Activated naive CD4-positive, alpha-beta T cell (primary cell): ENCODE measurements around the gene EFHC1.

Experiments
- DNase-seq, 4 experiments: peaks; one replicate each; lab custom pipeline; 2025; lab: John Stamatoyannopoulos, UW

EFHC1 gene

GRCh38 chr6:52555518-52556233, 135.5 kb downstream of the EFHC1 start:
- no peak for DNase-seq

- no peak for DNase-seq
These were observed 137.5 kb downstream of the EFHC1 start for GRCh38 chr6:52557389-52558265.

GRCh38 chr6:52558266-52559000, 138.3 kb downstream of the EFHC1 start:
- no peak for DNase-seq

- no peak for DNase-seq
These were observed 140.3 kb downstream of the EFHC1 start for GRCh38 chr6:52560462-52560861.

- DNase-seq: no peak
These were observed 142.8 kb downstream of the EFHC1 start for GRCh38 chr6:52562911-52563310.

- no peak for DNase-seq
These were observed 144.7 kb downstream of the EFHC1 start for GRCh38 chr6:52564856-52565255.

GRCh38 chr6:52566201-52566600, 146.1 kb downstream of the EFHC1 start:
- no peak for DNase-seq

GRCh38 chr6:52566853-52567279, 146.7 kb downstream of the EFHC1 start:
- DNase-seq: no peak

GRCh38 chr6:52568320-52568719, 148.2 kb downstream of the EFHC1 start:
- DNase-seq: no peak

- DNase-seq: no peak
These were observed 150.2 kb downstream of the EFHC1 start for GRCh38 chr6:52570291-52570700.

GRCh38 chr6:52571099-52571755, 151.1 kb downstream of the EFHC1 start:
- no peak for DNase-seq

- no peak for DNase-seq
These were observed 152.4 kb downstream of the EFHC1 start for GRCh38 chr6:52572536-52572935.

- DNase-seq: no peak
These were observed 153.2 kb downstream of the EFHC1 start for GRCh38 chr6:52573295-52573694.
